SK-N-SH (cell line): ENCODE data around the gene ADAMTS6. TPM values are rescaled to one million over a fixed set of nuclear protein-coding genes. Genes with fewer than 3 reads are reported as not detected.

Source experiments
- CTCF ChIA-PET: fragments of 300-600, 350-600 bp; formaldehyde crosslinking; extraction: SDS; loops from one replicate; lab custom pipeline; 2021; lab: Yijun Ruan, JAX
- POLR2A ChIA-PET: fragments of 350-600 bp; sonication (Branson Sonifier 250); formaldehyde crosslinking; extraction: SDS; loops from one replicate; lab custom pipeline; 2020; ENCODE audit warnings: antibody characterized with exemption, inconsistent platforms; lab: Yijun Ruan, JAX
- DNase-seq: peaks from one replicate; pipeline ENCODE4 v3.0.0; 2012
- H2AFZ ChIP-seq: fragments of 200-600 bp; sonication (generic); 2 replicates; pipeline ENCODE4 v1.8.1; 2016; ENCODE audit warnings: antibody characterized with exemption, mild to moderate bottlenecking, low read depth
- H3F3A ChIP-seq: fragments of 200-600 bp; sonication (generic); replicated peaks from 2 replicates; pipeline ENCODE3; 2016; ENCODE audit warnings: antibody characterized with exemption, mild to moderate bottlenecking; ENCODE audit not compliant: insufficient read depth
- H3K27ac ChIP-seq, 2 experiments: fragments of 200-500 bp in 1 of 2; fragments of 200-600 bp in 1 of 2; sonication (Bioruptor generic) in 1 of 2; sonication (generic), shearing (Covaris generic) in 1 of 2; 2 replicates each; pipeline versions ENCODE4 v1.5.1 to v1.6.1; 2014 to 2016; ENCODE audit warnings: low read depth in 2 of 2, inconsistent platforms in 1 of 2, low read length in 1 of 2, mild to moderate bottlenecking in 1 of 2, mixed read lengths in 1 of 2
- H3K27me3 ChIP-seq: fragments of 200-600 bp; sonication (generic), shearing (Covaris generic); 2 replicates; pipeline ENCODE4 v1.6.1; 2016; ENCODE audit warnings: mixed run types; ENCODE audit not compliant: insufficient read depth
- H3K36me3 ChIP-seq, 2 experiments: fragments of 200-500 bp in 1 of 2; fragments of 200-600 bp in 1 of 2; sonication (Bioruptor generic) in 1 of 2; sonication (generic) in 1 of 2; replicated peaks in 1 of 2; 2 replicates each; pipeline versions ENCODE3 to v1.5.1; 2014 to 2016; ENCODE audit warnings: low read length in 1 of 2, mild to moderate bottlenecking in 1 of 2; ENCODE audit not compliant: insufficient read depth in 2 of 2, control insufficient read depth in 1 of 2
- H3K4me1 ChIP-seq, 2 experiments: fragments of 200-500 bp in 1 of 2; fragments of 200-600 bp in 1 of 2; sonication (Bioruptor generic) in 1 of 2; sonication (generic), shearing (Covaris generic) in 1 of 2; 2 replicates each; pipeline versions ENCODE4 v1.5.1 to v1.6.1; 2014 to 2016; ENCODE audit warnings: low read depth in 1 of 2, low read length in 1 of 2, mixed run types in 1 of 2; ENCODE audit not compliant: insufficient read depth in 2 of 2, control insufficient read depth in 1 of 2
- H3K4me2 ChIP-seq: fragments of 200-600 bp; sonication (generic), shearing (Covaris generic); 2 replicates; pipeline ENCODE4 v1.6.1; 2017; ENCODE audit warnings: mixed run types
- H3K4me3 ChIP-seq, 2 experiments: fragments of 200-500 bp in 1 of 2; fragments of 200-600 bp in 1 of 2; sonication (Bioruptor generic) in 1 of 2; sonication (generic), shearing (Covaris generic) in 1 of 2; 2 replicates each; pipeline versions ENCODE4 v1.5.1 to v1.8.1; 2014 to 2016; ENCODE audit warnings: low read depth in 2 of 2, inconsistent platforms in 1 of 2, low read length in 1 of 2, mild to moderate bottlenecking in 1 of 2, mixed read lengths in 1 of 2, moderate library complexity in 1 of 2
- H3K79me2 ChIP-seq: fragments of 200-600 bp; sonication (generic); 2 replicates; pipeline ENCODE4 v1.8.1; 2017; ENCODE audit warnings: mild to moderate bottlenecking; ENCODE audit not compliant: insufficient read depth
- H3K9ac ChIP-seq: fragments of 200-600 bp; sonication (generic); 2 replicates; pipeline ENCODE4 v1.6.1; 2017; ENCODE audit warnings: mixed run types
- H3K9me2 ChIP-seq: fragments of 200-600 bp; sonication (generic); 2 replicates; pipeline ENCODE4 v1.6.1; 2017; ENCODE audit warnings: mixed run types
- H3K9me3 ChIP-seq: fragments of 200-600 bp; sonication (generic); 2 replicates; pipeline ENCODE4 v1.6.1; 2017; ENCODE audit warnings: mixed run types, mild to moderate bottlenecking, moderate library complexity
- H4K20me1 ChIP-seq: fragments of 200-600 bp; sonication (generic); 2 replicates; pipeline ENCODE4 v1.6.1; 2017; ENCODE audit warnings: mild to moderate bottlenecking, mixed run types; ENCODE audit not compliant: insufficient read depth
- CHD2 ChIP-seq: fragments of 150-350 bp; IDR thresholded peaks from 2 replicates; pipeline ENCODE4 v1.6.1; 2018; ENCODE audit warnings: low read length; ENCODE audit not compliant: partially characterized antibody
- ELF1 ChIP-seq: IDR thresholded peaks from 2 replicates; pipeline ENCODE4 v1.4.0; 2012
- EP300 ChIP-seq, 2 experiments: IDR thresholded peaks; 2 replicates each; pipeline versions ENCODE4 v1.4.0 to v1.6.1; 2012; ENCODE audit warnings: borderline replicate concordance in 1 of 2, low read depth in 1 of 2, low read length in 1 of 2
- EZH2phosphoT487 ChIP-seq: fragments of 200-600 bp; sonication (generic); IDR thresholded peaks from 2 replicates; pipeline ENCODE4 v1.6.1; 2017; ENCODE audit warnings: low read depth, mixed run types, mild to moderate bottlenecking, antibody characterized with exemption, moderate library complexity, borderline replicate concordance
- FOXM1 ChIP-seq: IDR thresholded peaks from 2 replicates; pipeline ENCODE4 v1.4.0; 2012; ENCODE audit warnings: low read depth, mild to moderate bottlenecking
- GABPA ChIP-seq: IDR thresholded peaks from 2 replicates; pipeline ENCODE4 v1.4.0; 2012; ENCODE audit warnings: low read depth, mild to moderate bottlenecking
- GATA2 ChIP-seq: sonication (generic); formaldehyde crosslinking; IDR thresholded peaks from 2 replicates; pipeline ENCODE4 v1.5.0; 2020; ENCODE audit warnings: mild to moderate bottlenecking, missing genetic modification reagents
- JUND ChIP-seq: IDR thresholded peaks from 2 replicates; pipeline ENCODE4 v1.4.0; 2012
- NFIC ChIP-seq: IDR thresholded peaks from 2 replicates; pipeline ENCODE4 v1.4.0; 2012; ENCODE audit warnings: borderline replicate concordance
- NRF1 ChIP-seq: IDR thresholded peaks from 2 replicates; pipeline ENCODE4 v1.6.1; 2012; ENCODE audit warnings: low read depth, mild to moderate bottlenecking, low read length
- RAD21 ChIP-seq: IDR thresholded peaks from 2 replicates; pipeline ENCODE4 v1.6.1; 2012; ENCODE audit warnings: mild to moderate bottlenecking, low read length
- RXRA ChIP-seq: IDR thresholded peaks from 2 replicates; pipeline ENCODE4 v1.4.0; 2012; ENCODE audit warnings: low read depth, mild to moderate bottlenecking, borderline replicate concordance
- SMC3 ChIP-seq: IDR thresholded peaks from 2 replicates; pipeline ENCODE4 v1.6.1; 2012; ENCODE audit warnings: low read depth, low read length, improper control_type of control experiment
- TCF12 ChIP-seq: IDR thresholded peaks from 2 replicates; pipeline ENCODE4 v1.4.0; 2012
- TEAD4 ChIP-seq: IDR thresholded peaks from 2 replicates; pipeline ENCODE4 v1.4.0; 2012; ENCODE audit warnings: mild to moderate bottlenecking, borderline replicate concordance; ENCODE audit not compliant: insufficient read depth
- USF1 ChIP-seq: IDR thresholded peaks from 2 replicates; pipeline ENCODE4 v1.4.0; 2012; ENCODE audit warnings: low read depth, borderline replicate concordance
- WGBS: methylation state at CpG from one replicate; pipeline ENCODE4 v1.1.6; 2017; ENCODE audit warnings: low lambda C conversion rate; 5-methylcytosine and 5-hydroxymethylcytosine counted together
- polyA plus RNA-seq, 3 experiments: library from polyadenylated mRNA; depleted of rRNA; stranded (reverse); fragments of >200 nt; gene quantifications; 2 replicates each; pipeline ENCODE4 v1.2.3, GENCODE V29; 2012
- TF ChIP-seq, protein P1 (sequence below): IDR thresholded peaks from 2 replicates; pipeline ENCODE4; 2012
- TF ChIP-seq, protein P2 (sequence below): IDR thresholded peaks from 2 replicates; pipeline ENCODE4 v1.4.0; 2012; ENCODE audit warnings: low read depth
- TF ChIP-seq, protein P3 (sequence below): IDR thresholded peaks from 2 replicates; pipeline ENCODE4 v1.6.1; 2012; ENCODE audit warnings: mild to moderate bottlenecking, low read depth, low read length, moderate library complexity
- TF ChIP-seq, protein P4 (sequence below): IDR thresholded peaks from 2 replicates; pipeline ENCODE4 v1.4.0; 2012; ENCODE audit warnings: low read depth, borderline replicate concordance

ADAMTS6 gene
- polyA plus RNA-seq, 1 of the 3 experiments (the other 2 are of a cell fraction): 15.0 TPM

DNA sequence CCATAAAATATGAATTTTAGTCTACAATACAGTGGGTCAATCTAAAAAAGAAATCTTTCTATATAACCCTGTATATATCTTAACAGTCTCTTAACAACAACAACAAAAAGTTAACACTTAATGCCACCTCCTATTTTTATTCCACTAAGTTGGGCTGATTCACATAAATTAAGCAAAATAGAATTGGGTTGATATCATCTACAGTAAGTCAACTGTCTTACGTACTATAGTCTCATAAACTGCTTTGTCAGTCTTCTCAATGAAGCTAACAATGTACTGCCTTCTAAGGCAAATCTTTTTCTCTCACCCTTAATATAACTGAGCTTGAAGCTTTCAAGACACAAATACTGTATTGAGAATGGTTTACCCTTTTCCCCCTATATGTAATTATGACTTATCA, 185.7 kb downstream of the ADAMTS6 start:
- no peak for DNase-seq
- Histone ChIP-seq H3F3A (peaks cover 31% of the 10 kb centered on the region), H3K9me2 (no peaks in the 10 kb centered on the region), H3K4me1 (no peaks in the 10 kb centered on the region)
- TF ChIP-seq GATA2 (CRISPR knock-in tag) (no peak), EP300 (IDR thresholded peaks at IDR 0.05; ENCODE audit: borderline replicate concordance in 1 of 2, low read depth in 1 of 2, low read length in 1 of 2) (no peak), TEAD4 (no peak), FOXM1 (no peak), JUND (no peak), SMC3 (no peak), RXRA (no peak), CHD2 (no peak)
- TF ChIP-seq, all 33 proteins: peak for 0
- Histone ChIP-seq H3K9ac (no peak overlapping the region), H3K4me3 (no peak overlapping the region), H3K36me3 (peaks cover 0 to 72% of the 10 kb centered on the region in 2 experiments), H3K27ac (no peak overlapping the region), H3K79me2 (peaks cover 9% of the 10 kb centered on the region; the same call in 1 of the 2 replicates), H3K27me3 (no peaks in the 10 kb centered on the region), H4K20me1 (no peaks in the 10 kb centered on the region), H3K4me2 (no peak overlapping the region), H3K9me3 (no peaks in the 10 kb centered on the region), H2AFZ (no peak overlapping the region)
- POLR2A ChIA-PET: no interaction called here
- WGBS: 87% methylated on average over 1 of the region's 1 CpG
- CTCF ChIA-PET: no interaction called here

DNA sequence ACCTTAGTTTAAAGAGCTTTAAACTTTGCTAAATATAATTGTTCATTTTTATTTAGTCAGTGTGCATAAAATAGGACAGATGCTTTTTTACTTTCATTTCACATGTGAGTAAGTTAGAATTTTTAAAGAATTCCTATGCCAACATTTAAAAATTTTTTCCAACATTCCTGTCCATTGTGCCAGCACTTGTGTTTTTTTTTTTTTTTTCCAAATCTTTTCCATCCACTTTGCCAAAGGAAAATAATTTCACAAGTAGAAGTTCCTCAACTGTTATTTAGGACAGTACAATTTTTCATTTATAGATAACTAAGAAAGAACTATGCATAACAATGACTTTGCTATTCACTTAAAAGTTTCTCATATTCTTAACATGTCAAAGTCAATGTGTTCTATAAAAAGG, 189.5 kb downstream of the ADAMTS6 start:
- no peaks in the 10 kb centered on the region for H3K4me1 ChIP-seq
- no peak overlapping the region for H3K4me2 ChIP-seq
- H3K9ac ChIP-seq: no peak overlapping the region
- peaks cover 25% of the 10 kb centered on the region for H3F3A ChIP-seq
- peaks cover 9% of the 10 kb centered on the region for H3K79me2 ChIP-seq
- H3K9me2 ChIP-seq: no peaks in the 10 kb centered on the region
- POLR2A ChIA-PET: no interaction called here
- peaks cover 0 to 73% of the 10 kb centered on the region in 2 experiments for H3K36me3 ChIP-seq
- H3K4me3 ChIP-seq: no peak overlapping the region
- no peaks in the 10 kb centered on the region for H3K9me3 ChIP-seq
- CTCF ChIA-PET: no interaction called here
- DNase-seq: no peak
- H2AFZ ChIP-seq: no peak overlapping the region
- no peak overlapping the region for H3K27ac ChIP-seq
- H3K27me3 ChIP-seq: no peaks in the 10 kb centered on the region
- no peaks in the 10 kb centered on the region for H4K20me1 ChIP-seq
- TF ChIP-seq, protein P1, sequence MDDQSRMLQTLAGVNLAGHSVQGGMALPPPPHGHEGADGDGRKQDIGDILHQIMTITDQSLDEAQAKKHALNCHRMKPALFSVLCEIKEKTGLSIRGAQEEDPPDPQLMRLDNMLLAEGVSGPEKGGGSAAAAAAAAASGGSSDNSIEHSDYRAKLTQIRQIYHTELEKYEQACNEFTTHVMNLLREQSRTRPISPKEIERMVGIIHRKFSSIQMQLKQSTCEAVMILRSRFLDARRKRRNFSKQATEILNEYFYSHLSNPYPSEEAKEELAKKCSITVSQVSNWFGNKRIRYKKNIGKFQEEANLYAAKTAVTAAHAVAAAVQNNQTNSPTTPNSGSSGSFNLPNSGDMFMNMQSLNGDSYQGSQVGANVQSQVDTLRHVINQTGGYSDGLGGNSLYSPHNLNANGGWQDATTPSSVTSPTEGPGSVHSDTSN: no peak
- TF ChIP-seq NRF1: no peak
- no peak for TF ChIP-seq SMC3
- TF ChIP-seq EZH2phosphoT487: no peak
- TF ChIP-seq, protein P2, sequence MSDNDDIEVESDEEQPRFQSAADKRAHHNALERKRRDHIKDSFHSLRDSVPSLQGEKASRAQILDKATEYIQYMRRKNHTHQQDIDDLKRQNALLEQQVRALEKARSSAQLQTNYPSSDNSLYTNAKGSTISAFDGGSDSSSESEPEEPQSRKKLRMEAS: no peak
- TF ChIP-seq GATA2 (CRISPR knock-in tag): no peak
- TF ChIP-seq NFIC: no peak
- TF ChIP-seq, protein P3, sequence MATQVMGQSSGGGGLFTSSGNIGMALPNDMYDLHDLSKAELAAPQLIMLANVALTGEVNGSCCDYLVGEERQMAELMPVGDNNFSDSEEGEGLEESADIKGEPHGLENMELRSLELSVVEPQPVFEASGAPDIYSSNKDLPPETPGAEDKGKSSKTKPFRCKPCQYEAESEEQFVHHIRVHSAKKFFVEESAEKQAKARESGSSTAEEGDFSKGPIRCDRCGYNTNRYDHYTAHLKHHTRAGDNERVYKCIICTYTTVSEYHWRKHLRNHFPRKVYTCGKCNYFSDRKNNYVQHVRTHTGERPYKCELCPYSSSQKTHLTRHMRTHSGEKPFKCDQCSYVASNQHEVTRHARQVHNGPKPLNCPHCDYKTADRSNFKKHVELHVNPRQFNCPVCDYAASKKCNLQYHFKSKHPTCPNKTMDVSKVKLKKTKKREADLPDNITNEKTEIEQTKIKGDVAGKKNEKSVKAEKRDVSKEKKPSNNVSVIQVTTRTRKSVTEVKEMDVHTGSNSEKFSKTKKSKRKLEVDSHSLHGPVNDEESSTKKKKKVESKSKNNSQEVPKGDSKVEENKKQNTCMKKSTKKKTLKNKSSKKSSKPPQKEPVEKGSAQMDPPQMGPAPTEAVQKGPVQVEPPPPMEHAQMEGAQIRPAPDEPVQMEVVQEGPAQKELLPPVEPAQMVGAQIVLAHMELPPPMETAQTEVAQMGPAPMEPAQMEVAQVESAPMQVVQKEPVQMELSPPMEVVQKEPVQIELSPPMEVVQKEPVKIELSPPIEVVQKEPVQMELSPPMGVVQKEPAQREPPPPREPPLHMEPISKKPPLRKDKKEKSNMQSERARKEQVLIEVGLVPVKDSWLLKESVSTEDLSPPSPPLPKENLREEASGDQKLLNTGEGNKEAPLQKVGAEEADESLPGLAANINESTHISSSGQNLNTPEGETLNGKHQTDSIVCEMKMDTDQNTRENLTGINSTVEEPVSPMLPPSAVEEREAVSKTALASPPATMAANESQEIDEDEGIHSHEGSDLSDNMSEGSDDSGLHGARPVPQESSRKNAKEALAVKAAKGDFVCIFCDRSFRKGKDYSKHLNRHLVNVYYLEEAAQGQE: no peak
- TF ChIP-seq, protein P4, sequence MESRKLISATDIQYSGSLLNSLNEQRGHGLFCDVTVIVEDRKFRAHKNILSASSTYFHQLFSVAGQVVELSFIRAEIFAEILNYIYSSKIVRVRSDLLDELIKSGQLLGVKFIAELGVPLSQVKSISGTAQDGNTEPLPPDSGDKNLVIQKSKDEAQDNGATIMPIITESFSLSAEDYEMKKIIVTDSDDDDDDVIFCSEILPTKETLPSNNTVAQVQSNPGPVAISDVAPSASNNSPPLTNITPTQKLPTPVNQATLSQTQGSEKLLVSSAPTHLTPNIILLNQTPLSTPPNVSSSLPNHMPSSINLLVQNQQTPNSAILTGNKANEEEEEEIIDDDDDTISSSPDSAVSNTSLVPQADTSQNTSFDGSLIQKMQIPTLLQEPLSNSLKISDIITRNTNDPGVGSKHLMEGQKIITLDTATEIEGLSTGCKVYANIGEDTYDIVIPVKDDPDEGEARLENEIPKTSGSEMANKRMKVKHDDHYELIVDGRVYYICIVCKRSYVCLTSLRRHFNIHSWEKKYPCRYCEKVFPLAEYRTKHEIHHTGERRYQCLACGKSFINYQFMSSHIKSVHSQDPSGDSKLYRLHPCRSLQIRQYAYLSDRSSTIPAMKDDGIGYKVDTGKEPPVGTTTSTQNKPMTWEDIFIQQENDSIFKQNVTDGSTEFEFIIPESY: no peak
- no peak for TF ChIP-seq GABPA
- TF ChIP-seq ELF1: no peak
- no peak for TF ChIP-seq CHD2
- TF ChIP-seq USF1: no peak
- TF ChIP-seq TCF12: no peak
- no peak for TF ChIP-seq RAD21
- TF ChIP-seq RXRA: no peak
- no peak for TF ChIP-seq FOXM1
- no peak for TF ChIP-seq EP300 (IDR thresholded peaks at IDR 0.05; ENCODE audit: borderline replicate concordance in 1 of 2, low read depth in 1 of 2, low read length in 1 of 2)
